Erythroblast (primary cell): Measurements from ENCODE around the gene ANO10.
A peak's percentile ranks its signal among the peaks of the same experiment; 100 is the strongest.
"Not testable (repeated sequence)": the region's sequence is repeated elsewhere in the genome, so short reads cannot be mapped to it uniquely, and the experiment has no call there.

Source experiments
- DNase-seq, 2 experiments: peaks; one replicate each; lab custom pipeline; 2025; lab: John Stamatoyannopoulos, UW
- GATA1 ChIP-seq: IDR thresholded peaks from 2 replicates; pipeline ENCODE4 v1.6.1; 2011; ENCODE audit warnings: low read depth, mild to moderate bottlenecking, control low read depth, low read length, moderate library complexity
- POLR2A ChIP-seq: IDR thresholded peaks from 2 replicates; pipeline ENCODE4 v1.6.1; 2011; ENCODE audit warnings: mild to moderate bottlenecking, low read length

Gene ANO10

DNA sequence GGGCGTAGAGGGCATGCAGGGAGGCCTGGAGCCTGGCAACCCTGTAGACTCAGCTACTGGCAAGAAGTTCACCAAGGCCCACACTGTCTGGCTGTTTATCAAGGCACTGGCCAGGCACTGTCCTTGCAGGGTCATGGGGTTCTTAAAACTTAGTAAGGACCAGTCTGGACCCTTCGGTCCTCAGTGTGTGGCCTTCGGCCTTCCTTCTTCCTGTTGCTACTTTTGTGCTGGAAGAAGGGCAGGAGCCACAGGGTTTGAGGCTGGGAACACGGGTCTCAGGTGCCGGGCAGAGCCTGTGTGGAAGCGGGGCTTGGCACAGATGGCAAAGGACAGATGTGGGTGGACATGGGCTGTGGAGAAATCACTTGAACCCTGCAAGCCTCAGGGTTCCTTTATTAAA is 258.9 kb downstream of the ANO10 start:
- TF ChIP-seq GATA1 (no peak), POLR2A (no peak)
- no peak for DNase-seq

GRCh38 chr3:43362183-43362582 is 259.6 kb downstream of the ANO10 start:
- TF ChIP-seq GATA1 (no peak), POLR2A (no peak)
- no peak for DNase-seq

DNA sequence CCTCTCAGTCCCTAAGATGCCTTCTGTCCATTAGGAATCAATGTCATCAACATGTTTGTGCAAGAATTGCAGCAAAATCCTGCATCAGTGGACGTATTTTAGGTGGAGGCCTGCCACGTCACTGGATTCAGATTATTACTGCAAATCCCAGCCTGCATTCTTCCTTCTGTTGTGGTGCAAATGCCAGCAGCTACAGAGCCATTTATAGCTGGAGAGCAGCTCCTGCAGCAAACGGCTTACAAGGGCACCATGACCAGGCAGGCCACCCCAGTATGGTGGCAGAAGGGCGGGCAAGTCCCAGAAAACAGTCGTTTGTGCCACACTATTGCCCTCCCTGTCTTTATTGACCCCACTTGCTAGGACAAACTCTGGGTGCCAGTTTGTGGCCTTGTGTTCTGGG is 260.7 kb downstream of the ANO10 start:
- TF ChIP-seq GATA1 (no peak), POLR2A (no peak)

DNA sequence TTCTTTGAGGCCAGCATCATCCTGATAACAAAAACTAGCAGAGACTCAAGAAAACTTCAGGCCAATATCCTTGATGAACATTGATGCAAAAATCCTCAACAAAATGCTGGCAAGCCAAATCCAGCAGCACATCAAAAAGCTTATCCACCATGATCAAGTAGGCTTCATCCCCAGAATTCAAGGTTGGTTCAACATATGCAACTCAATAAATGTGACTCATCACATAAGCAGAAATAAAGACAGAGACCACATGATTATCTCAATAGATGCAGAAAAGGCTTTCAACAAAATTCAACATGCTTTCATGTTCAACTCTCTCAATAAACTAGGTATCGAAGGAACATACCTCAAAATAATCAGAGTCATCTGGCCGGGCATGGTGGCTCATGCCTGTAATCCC is 265.8 kb downstream of the ANO10 start:
- not testable (repeated sequence) for DNase-seq

More for the DNA sequence above, 260.7 kb downstream of the ANO10 start:
- DNase-seq: no peak

DNA sequence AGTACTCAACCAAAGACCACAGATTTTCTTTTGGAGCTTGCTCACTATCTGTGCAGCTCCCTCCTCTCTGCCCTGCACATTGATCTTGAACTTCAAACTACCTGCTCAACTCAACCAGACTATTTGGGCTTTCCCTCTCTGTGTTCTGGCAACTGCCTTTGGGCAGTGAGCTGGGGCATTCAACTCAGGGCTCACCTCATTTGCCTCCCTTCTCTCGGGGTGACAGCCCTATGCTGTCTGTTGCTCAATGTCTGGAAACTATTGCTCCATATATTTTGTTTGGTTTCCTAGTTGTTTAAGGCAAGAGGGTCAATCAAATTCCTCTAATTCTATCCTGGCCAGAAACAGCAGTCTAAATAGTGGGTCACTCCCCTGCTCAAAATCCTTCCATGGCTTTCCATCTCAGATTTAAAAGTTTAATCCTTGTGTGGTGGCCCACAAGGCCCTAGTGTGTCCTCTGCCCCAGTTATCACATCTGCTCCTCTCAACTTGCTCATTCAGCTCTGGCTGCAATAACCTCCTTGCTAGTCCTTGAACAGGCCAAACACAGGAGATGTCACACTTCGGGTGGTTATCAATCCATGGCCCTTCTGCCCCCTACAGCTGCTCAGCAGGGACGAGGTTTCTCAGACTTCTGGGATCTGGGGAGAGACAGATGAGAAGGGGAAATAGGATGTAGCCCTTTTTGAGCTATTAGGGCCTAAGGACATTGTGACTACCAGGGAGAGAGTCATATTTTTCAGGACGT is 267.7 kb downstream of the ANO10 start:
- no peak for DNase-seq
- TF ChIP-seq GATA1 (no peak), POLR2A (no peak)

DNA sequence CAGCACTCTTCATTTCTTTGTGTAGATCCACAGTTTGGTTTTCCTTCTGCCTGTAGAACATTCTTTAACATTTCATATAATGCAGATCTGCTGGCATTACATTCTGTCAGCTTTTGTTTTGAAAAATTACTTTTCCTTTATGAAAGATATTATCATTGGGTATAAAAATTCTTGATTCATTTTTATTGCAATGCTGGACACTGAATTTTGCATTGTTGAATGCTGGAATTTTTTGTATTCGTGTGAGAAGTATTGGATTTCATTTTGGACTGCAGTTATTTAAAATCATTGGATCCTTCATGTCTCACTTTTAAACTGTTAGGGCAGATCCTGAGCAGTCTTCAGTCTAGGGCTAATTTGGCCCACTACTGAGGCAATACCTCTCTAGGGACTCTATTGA is 268.4 kb downstream of the ANO10 start:
- no peak for DNase-seq
- TF ChIP-seq GATA1: no peak
- no peak for TF ChIP-seq POLR2A

- TF ChIP-seq POLR2A (no peak), GATA1 (no peak)
- peak; percentile 48 to 85 for DNase-seq
These were observed 272.1 kb downstream of the ANO10 start for GRCh38 chr3:43349716-43350115.

GRCh38 chr3:43348852-43349574 is 272.8 kb downstream of the ANO10 start:
- no peak for DNase-seq
- no peak for TF ChIP-seq POLR2A

DNA sequence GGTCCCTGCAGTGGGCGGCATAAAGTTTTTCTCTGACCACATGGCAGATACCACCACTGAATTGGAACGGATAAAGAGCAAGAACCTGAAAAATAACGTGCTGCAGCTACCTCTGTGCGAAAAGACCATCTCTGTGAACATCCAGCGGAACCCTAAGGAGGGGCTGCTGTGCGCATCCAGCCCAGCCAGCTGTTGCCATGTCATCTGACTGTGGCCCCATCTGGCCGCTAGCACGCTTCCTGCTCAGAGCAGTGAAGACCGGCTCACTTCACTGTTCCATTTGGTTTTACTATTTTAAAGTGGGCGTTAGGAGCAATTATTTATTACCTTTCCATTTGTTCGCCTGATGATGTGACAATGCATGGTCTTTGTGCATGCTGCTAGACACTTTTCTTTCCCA is 273.5 kb downstream of the ANO10 start:
- TF ChIP-seq POLR2A (no peak), GATA1 (no peak)
- no peak for DNase-seq

DNA sequence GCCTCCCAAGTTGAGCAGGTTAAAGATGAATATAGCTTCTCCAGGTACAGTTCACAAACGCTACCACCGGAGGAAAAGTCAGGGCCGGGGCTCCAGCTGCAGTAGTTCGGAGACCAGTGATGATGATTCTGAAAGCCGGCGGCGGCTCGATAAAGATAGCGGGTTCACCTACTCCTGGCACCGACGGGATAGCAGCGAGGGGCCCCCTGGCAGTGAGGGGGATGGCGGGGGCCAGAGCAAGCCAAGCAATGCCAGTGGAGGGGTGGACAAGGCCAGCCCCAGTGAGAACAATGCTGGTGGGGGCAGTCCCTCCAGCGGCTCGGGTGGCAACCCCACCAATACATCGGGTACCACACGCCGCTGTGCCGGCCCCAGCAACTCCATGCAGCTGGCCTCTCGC is 274.0 kb downstream of the ANO10 start:
- DNase-seq: no peak
- TF ChIP-seq GATA1 (no peak), POLR2A (no peak)

- no peak for TF ChIP-seq POLR2A
- no peak for DNase-seq
These were observed 274.6 kb downstream of the ANO10 start for GRCh38 chr3:43346978-43347749.

GRCh38 chr3:43345877-43346276 is 275.9 kb downstream of the ANO10 start:
- DNase-seq: no peak
- no peak for TF ChIP-seq POLR2A
- no peak for TF ChIP-seq GATA1

- TF ChIP-seq POLR2A (no peak), GATA1 (no peak)
- no peak for DNase-seq
These were observed 276.6 kb downstream of the ANO10 start for GRCh38 chr3:43345246-43345645.

GRCh38 chr3:43344520-43344919 is 277.3 kb downstream of the ANO10 start:
- TF ChIP-seq POLR2A (no peak), GATA1 (no peak)
- no peak for DNase-seq

DNA sequence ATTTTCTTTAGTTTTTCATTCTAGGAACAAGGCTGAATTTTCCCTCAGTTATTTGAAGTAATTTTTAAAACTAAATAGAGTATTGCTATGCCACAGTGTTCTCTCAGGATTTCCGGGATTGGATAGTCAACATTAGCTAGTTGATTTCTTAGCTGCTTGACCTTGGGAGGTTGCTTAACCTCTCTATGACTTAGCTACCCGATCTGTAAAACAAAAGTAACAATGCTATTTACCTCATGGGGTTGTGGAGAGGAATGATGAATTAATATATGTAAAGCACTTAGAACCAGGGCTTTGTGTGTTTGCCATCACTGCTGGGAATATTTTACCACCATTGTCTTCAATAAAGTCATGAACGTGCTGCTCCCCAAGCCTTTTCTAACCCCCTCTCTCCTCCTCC is 278.0 kb downstream of the ANO10 start:
- TF ChIP-seq POLR2A (no peak), GATA1 (no peak)
- DNase-seq: no peak
